Neuronal stem cell (in vitro differentiated cells): ENCODE data around the gene AKNAD1.
A peak's percentile ranks its signal among the peaks of the same experiment; 100 is the strongest.

Experiments used
- DNase-seq: peaks from one replicate; pipeline ENCODE4 v3.0.0-alpha.2; 2013; ENCODE audit warnings: low spot score
- H2AFZ ChIP-seq: one replicate; pipeline ENCODE4 v1.6.1; 2013; ENCODE audit warnings: mild to moderate bottlenecking, low read length, inconsistent platforms
- H2AK5ac ChIP-seq: 2 replicates; pipeline ENCODE4 v1.6.1; 2013; ENCODE audit warnings: low read depth, mild to moderate bottlenecking, inconsistent platforms, low read length, moderate library complexity, mixed read lengths
- H2BK120ac ChIP-seq: 2 replicates; pipeline ENCODE4 v1.6.1; 2013; ENCODE audit warnings: low read depth, mild to moderate bottlenecking, inconsistent platforms, low read length, moderate library complexity, mixed read lengths
- H2BK12ac ChIP-seq: one replicate; pipeline ENCODE4 v1.6.1; 2013; ENCODE audit warnings: low read length, inconsistent platforms
- H2BK15ac ChIP-seq: 2 replicates; pipeline ENCODE4 v1.6.1; 2013; ENCODE audit warnings: mild to moderate bottlenecking, low read length, inconsistent platforms, mixed read lengths
- H2BK5ac ChIP-seq: one replicate; pipeline ENCODE4 v1.6.1; 2013; ENCODE audit warnings: inconsistent platforms, mild to moderate bottlenecking, low read length, moderate library complexity
- H3K14ac ChIP-seq: one replicate; pipeline ENCODE4 v1.6.1; 2013; ENCODE audit warnings: low read length, inconsistent platforms
- H3K18ac ChIP-seq: 2 replicates; pipeline ENCODE4 v1.6.1; 2013; ENCODE audit warnings: low read length, inconsistent platforms
- H3K23ac ChIP-seq: 2 replicates; pipeline ENCODE4 v1.6.1; 2013; ENCODE audit warnings: low read depth, mild to moderate bottlenecking, mixed read lengths, low read length, inconsistent platforms; ENCODE audit not compliant: poor library complexity
- H3K27ac ChIP-seq: replicated peaks from 3 replicates; pipeline ENCODE4 v1.5.1; 2013; ENCODE audit warnings: low read length, inconsistent platforms
- H3K27me3 ChIP-seq, 3 experiments: 2 replicates each; pipeline ENCODE4 v1.6.1; 2013; ENCODE audit warnings: low read length in 3 of 3, mild to moderate bottlenecking in 2 of 3, inconsistent platforms in 1 of 3, low read depth in 1 of 3, mixed read lengths in 1 of 3, moderate library complexity in 1 of 3; ENCODE audit not compliant: control insufficient read depth in 3 of 3, insufficient read depth in 3 of 3
- H3K36me3 ChIP-seq, 2 donors: replicated peaks in 1 of 2; 2 replicates each; pipeline ENCODE4 v1.6.1; 2013; ENCODE audit warnings: low read length in 2 of 2; ENCODE audit not compliant: control insufficient read depth in 2 of 2, insufficient read depth in 2 of 2
- H3K4ac ChIP-seq: 2 replicates; pipeline ENCODE4 v1.6.1; 2013; ENCODE audit warnings: inconsistent platforms, mild to moderate bottlenecking, low read length, moderate library complexity
- H3K4me1 ChIP-seq, 2 donors: 1 replicate in 1 of 2; 2 replicates in 1 of 2; pipeline ENCODE4 v1.6.1; 2013; ENCODE audit warnings: low read length in 2 of 2, low read depth in 1 of 2; ENCODE audit not compliant: control insufficient read depth in 2 of 2, insufficient read depth in 1 of 2
- H3K4me2 ChIP-seq: one replicate; pipeline ENCODE4 v1.6.1; 2013; ENCODE audit warnings: mild to moderate bottlenecking, low read length, inconsistent platforms; ENCODE audit not compliant: insufficient read depth, poor library complexity, severe bottlenecking
- H3K4me3 ChIP-seq, 2 donors: 2 replicates each; pipeline ENCODE4 v1.5.1; 2013; ENCODE audit warnings: low read length in 2 of 2, mild to moderate bottlenecking in 2 of 2, inconsistent platforms in 1 of 2, moderate library complexity in 1 of 2
- H3K79me1 ChIP-seq: one replicate; pipeline ENCODE4 v1.6.1; 2013; ENCODE audit warnings: low read depth, mild to moderate bottlenecking, inconsistent platforms, low read length, moderate library complexity
- H3K9ac ChIP-seq: one replicate; pipeline ENCODE4 v1.6.1; 2013; ENCODE audit warnings: mild to moderate bottlenecking, low read depth, low read length, inconsistent platforms; ENCODE audit not compliant: poor library complexity
- H3K9me3 ChIP-seq, 2 donors: replicated peaks in 1 of 2; 2 replicates each; pipeline versions ENCODE3 to v1.6.1; 2013; ENCODE audit warnings: low read length in 2 of 2, mild to moderate bottlenecking in 2 of 2, inconsistent platforms in 1 of 2, low read depth in 1 of 2, mixed read lengths in 1 of 2, moderate library complexity in 1 of 2; ENCODE audit not compliant: control insufficient read depth in 2 of 2, insufficient read depth in 1 of 2
- H4K8ac ChIP-seq: one replicate; pipeline ENCODE4 v1.6.1; 2013; ENCODE audit warnings: low read depth, mild to moderate bottlenecking, inconsistent platforms, low read length, moderate library complexity
- H4K91ac ChIP-seq: one replicate; pipeline ENCODE4 v1.6.1; 2013; ENCODE audit warnings: low read length, low read depth, mild to moderate bottlenecking, inconsistent platforms; ENCODE audit not compliant: poor library complexity
- WGBS, 2 donors: extraction: QIAGEN DNeasy Blood & Tissue Kit; methylation state at CpG; one replicate each; pipeline ENCODE4 v1.1.7; 2013; ENCODE audit warnings: missing lambda C conversion rate in 2 of 2, mixed read lengths in 1 of 2; ENCODE audit not compliant: insufficient read length in 2 of 2, insufficient replicate concordance in 1 of 2; ENCODE audit errors: extremely low coverage in 2 of 2; 5-methylcytosine and 5-hydroxymethylcytosine counted together

AKNAD1 gene

GRCh38 chr1:108803548-108803947 lies 53.3 kb downstream of the AKNAD1 start:
- no peak overlapping the region for H2AFZ ChIP-seq

GRCh38 chr1:108801101-108801500 lies 55.8 kb downstream of the AKNAD1 start:
- no peak overlapping the region for H3K4ac ChIP-seq
- H3K27me3 ChIP-seq, result no peaks in the 10 kb centered on the region
- H2BK5ac ChIP-seq, result no peak overlapping the region
- H4K91ac ChIP-seq, result no peak overlapping the region
- no peak overlapping the region for H3K4me2 ChIP-seq
- no peak overlapping the region for H4K8ac ChIP-seq
- H3K79me1 ChIP-seq, result no peaks in the 10 kb centered on the region
- no peak overlapping the region for H3K18ac ChIP-seq
- DNase-seq, result no peak
- H3K9me3 ChIP-seq, result peaks cover 0 to 2% of the 10 kb centered on the region in 2 donors
- no peak overlapping the region for H3K14ac ChIP-seq
- no peak overlapping the region for H3K9ac ChIP-seq
- H2BK12ac ChIP-seq, result no peak overlapping the region
- H2BK15ac ChIP-seq, result no peak overlapping the region
- no peak overlapping the region for H2BK120ac ChIP-seq
- H3K4me1 ChIP-seq, result no peaks in the 10 kb centered on the region
- H3K36me3 ChIP-seq, result peaks cover 0 to 94% of the 10 kb centered on the region in 2 donors
- H2AFZ ChIP-seq, result no peak overlapping the region
- H2AK5ac ChIP-seq, result no peak overlapping the region
- H3K23ac ChIP-seq, result no peak overlapping the region
- no peak overlapping the region for H3K27ac ChIP-seq
- H3K4me3 ChIP-seq, result no peak overlapping the region

More at GRCh38 chr1:108803548-108803947, 53.3 kb downstream of the AKNAD1 start:
- Histone ChIP-seq H3K36me3 (peaks cover 0 to 95% of the 10 kb centered on the region in 2 donors), H3K9me3 (peaks cover 0 to 2% of the 10 kb centered on the region in 2 donors), H3K4ac (no peak overlapping the region), H3K18ac (no peak overlapping the region), H2BK5ac (no peak overlapping the region), H4K8ac (no peak overlapping the region), H3K23ac (no peak overlapping the region), H4K91ac (no peak overlapping the region), H2BK15ac (no peak overlapping the region), H3K4me1 (no peaks in the 10 kb centered on the region), H3K9ac (no peak overlapping the region), H3K4me3 (peak overlapping the region in 1 of 2 donors; percentile 50), H2AK5ac (no peak overlapping the region), H2BK12ac (no peak overlapping the region), H3K4me2 (no peak overlapping the region), H3K27me3 (no peaks in the 10 kb centered on the region), H2BK120ac (no peak overlapping the region), H3K14ac (no peak overlapping the region), H3K79me1 (no peaks in the 10 kb centered on the region), H3K27ac (no peak overlapping the region)
- no CpG with 5 or more reads among the region's 11 CpGs for WGBS, 2 donors
- no peak for DNase-seq

- Histone ChIP-seq H3K27ac (no peak overlapping the region), H3K4ac (no peak overlapping the region), H4K8ac (no peak overlapping the region), H3K4me1 (no peaks in the 10 kb centered on the region), H2BK15ac (no peak overlapping the region), H4K91ac (no peak overlapping the region), H3K18ac (no peak overlapping the region), H3K4me3 (no peak overlapping the region), H3K23ac (no peak overlapping the region), H3K4me2 (no peak overlapping the region), H2AK5ac (no peak overlapping the region), H3K14ac (no peak overlapping the region), H3K9ac (no peak overlapping the region), H3K36me3 (peaks cover 0 to 93% of the 10 kb centered on the region in 2 donors), H3K27me3 (no peaks in the 10 kb centered on the region), H2BK120ac (no peak overlapping the region), H2BK5ac (no peak overlapping the region), H2BK12ac (no peak overlapping the region), H3K79me1 (no peaks in the 10 kb centered on the region), H3K9me3 (peaks cover 0 to 2% of the 10 kb centered on the region in 2 donors), H2AFZ (no peak overlapping the region)
- whole genome bisulfite sequencing, 2 donors, result no CpG with 5 or more reads among the region's 1 CpG
- no peak for DNase-seq
Observed at GRCh38 chr1:108799001-108799400, 57.9 kb downstream of the AKNAD1 start.

- no peak overlapping the region for H3K4ac ChIP-seq
- H3K4me2 ChIP-seq, result no peak overlapping the region
- no peak overlapping the region for H3K9ac ChIP-seq
- peaks cover 2 to 27% of the 10 kb centered on the region in 2 donors for H3K9me3 ChIP-seq
- H4K8ac ChIP-seq, result no peak overlapping the region
- no peak overlapping the region for H3K27ac ChIP-seq
- H2BK120ac ChIP-seq, result no peak overlapping the region
- no peak overlapping the region for H3K18ac ChIP-seq
- no peak overlapping the region for H2AFZ ChIP-seq
- no peaks in the 10 kb centered on the region for H3K27me3 ChIP-seq
- no CpG with 5 or more reads among the region's 2 CpGs for WGBS, 2 donors
- H2AK5ac ChIP-seq, result no peak overlapping the region
- H3K14ac ChIP-seq, result no peak overlapping the region
- H2BK15ac ChIP-seq, result no peak overlapping the region
- H3K23ac ChIP-seq, result no peak overlapping the region
- H3K4me3 ChIP-seq, result no peak overlapping the region
- H3K36me3 ChIP-seq, result peaks cover 1 to 86% of the 10 kb centered on the region in 2 donors
- DNase-seq, result no peak
- no peaks in the 10 kb centered on the region for H3K4me1 ChIP-seq
- H4K91ac ChIP-seq, result no peak overlapping the region
- no peak overlapping the region for H2BK5ac ChIP-seq
- no peak overlapping the region for H2BK12ac ChIP-seq
- no peaks in the 10 kb centered on the region for H3K79me1 ChIP-seq
Observed at GRCh38 chr1:108792420-108792819, 64.5 kb downstream of the AKNAD1 start.
